ENCODE measurements around the gene CIZ1.

GRCh38 chr9:128118472-128118857 lies 72.9 kb downstream of the CIZ1 start:
- TF ChIP-seq MAX (IDR thresholded peaks at IDR 0.05) (no peak), ZUFSP (CRISPR knock-in tag; IDR thresholded peaks at IDR 0.05; ENCODE audit: borderline replicate concordance) (no peak), ZNF446 (CRISPR knock-in tag; IDR thresholded peaks at IDR 0.05) (no peak), TOE1 (CRISPR knock-in tag; IDR thresholded peaks at IDR 0.05) (no peak), ZNF558 (CRISPR knock-in tag; IDR thresholded peaks at IDR 0.05; ENCODE audit: borderline replicate concordance) (no peak), ZNF589 (CRISPR knock-in tag; conservative IDR thresholded peaks at IDR 0.05) (no peak), CTCF (CRISPR knock-in tag; IDR thresholded peaks at IDR 0.05) (no peak), HNRNPL (IDR thresholded peaks at IDR 0.05; ENCODE audit: low read depth, low read length) (no peak), BCLAF1 (IDR thresholded peaks at IDR 0.05) (no peak), EED (CRISPR knock-in tag; IDR thresholded peaks at IDR 0.05) (no peak), ZNF20 (CRISPR knock-in tag; IDR thresholded peaks at IDR 0.05) (no peak), ZNF17 (CRISPR knock-in tag; IDR thresholded peaks at IDR 0.05) (no peak), RAD21 (CRISPR knock-in tag; IDR thresholded peaks at IDR 0.05) (no peak), BRCA1 (CRISPR knock-in tag; IDR thresholded peaks at IDR 0.05) (no peak)

All from HepG2 (cell line).